Uterus (tissue), 2 donors: ENCODE measurements around the gene C21orf58.

Experiments used
- CTCF ChIP-seq, 4 experiments: fragments of 200-600 bp in 2 of 4; fragments of 450-650 bp in 2 of 4; sonication (generic) in 2 of 4; IDR thresholded peaks; one replicate each; pipeline ENCODE4 v1.5.1; 2016 to 2019; ENCODE audit warnings: antibody characterized with exemption in 4 of 4, mild to moderate bottlenecking in 2 of 4, moderate library complexity in 1 of 4
- POLR2A ChIP-seq, 2 donors: fragments of 450-650 bp; IDR thresholded peaks; one replicate each; pipeline ENCODE4 v1.6.1; 2016; ENCODE audit warnings: antibody characterized with exemption in 2 of 2, mild to moderate bottlenecking in 1 of 2, moderate library complexity in 1 of 2

GRCh38 chr21:46291561-46291960 is 32.1 kb downstream of the C21orf58 start:
- no peak for TF ChIP-seq CTCF (IDR thresholded peaks at IDR 0.05)
- TF ChIP-seq POLR2A (IDR thresholded peaks at IDR 0.05): no peak
